ENCODE data around the gene MIER1.

DNA sequence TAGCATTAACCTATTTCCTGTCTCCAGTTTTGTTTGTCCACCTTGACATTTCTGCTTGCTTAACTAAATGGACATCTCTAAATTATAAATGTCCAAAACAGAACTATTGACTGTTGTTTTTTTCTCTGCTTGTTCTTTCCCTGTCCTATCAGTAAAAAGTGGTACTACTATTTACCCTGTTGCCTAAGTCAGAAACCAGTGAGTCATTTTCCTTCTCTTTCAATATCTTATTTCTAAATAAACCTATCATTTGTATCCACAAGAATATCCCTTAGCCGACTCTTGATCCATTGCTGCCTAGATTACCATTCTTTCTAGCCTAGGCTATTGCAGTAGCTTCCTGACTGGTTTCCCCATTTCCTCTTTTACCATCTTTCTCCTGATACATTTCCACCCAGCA, 22.5 kb downstream of the MIER1 start:
- TF ChIP-seq, protein P1, sequence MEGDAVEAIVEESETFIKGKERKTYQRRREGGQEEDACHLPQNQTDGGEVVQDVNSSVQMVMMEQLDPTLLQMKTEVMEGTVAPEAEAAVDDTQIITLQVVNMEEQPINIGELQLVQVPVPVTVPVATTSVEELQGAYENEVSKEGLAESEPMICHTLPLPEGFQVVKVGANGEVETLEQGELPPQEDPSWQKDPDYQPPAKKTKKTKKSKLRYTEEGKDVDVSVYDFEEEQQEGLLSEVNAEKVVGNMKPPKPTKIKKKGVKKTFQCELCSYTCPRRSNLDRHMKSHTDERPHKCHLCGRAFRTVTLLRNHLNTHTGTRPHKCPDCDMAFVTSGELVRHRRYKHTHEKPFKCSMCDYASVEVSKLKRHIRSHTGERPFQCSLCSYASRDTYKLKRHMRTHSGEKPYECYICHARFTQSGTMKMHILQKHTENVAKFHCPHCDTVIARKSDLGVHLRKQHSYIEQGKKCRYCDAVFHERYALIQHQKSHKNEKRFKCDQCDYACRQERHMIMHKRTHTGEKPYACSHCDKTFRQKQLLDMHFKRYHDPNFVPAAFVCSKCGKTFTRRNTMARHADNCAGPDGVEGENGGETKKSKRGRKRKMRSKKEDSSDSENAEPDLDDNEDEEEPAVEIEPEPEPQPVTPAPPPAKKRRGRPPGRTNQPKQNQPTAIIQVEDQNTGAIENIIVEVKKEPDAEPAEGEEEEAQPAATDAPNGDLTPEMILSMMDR (IDR thresholded peaks at IDR 0.05 in 4 of 5, conservative IDR thresholded peaks at IDR 0.05 in 1 of 5), result no peak
- no peak for TF ChIP-seq POLR2A (IDR thresholded peaks at IDR 0.05)
